ENCODE results near the gene PCDHB11. TPM values are rescaled to one million over a fixed set of nuclear protein-coding genes. Genes with fewer than 3 reads are reported as not detected.
"Not testable (repeated sequence)": the region's sequence is repeated elsewhere in the genome, so short reads cannot be mapped to it uniquely, and the experiment has no call there.

The PCDHB11 gene
- total RNA-seq, 1 experiment from 2014 or later: 0.10 TPM

- DNase-seq (ENCODE audit: low spot score): peak; percentile 72
- in situ Hi-C loops (cut with HindIII; ENCODE audit: low sequenced_read_pairs): loop anchor here (25.0 kb wide), 1 partner anchor 380 kb away; no protein-coding TSS in a partner anchor
Measured at GRCh38 chr5:141182248-141182647, 17.2 kb upstream of the PCDHB11 start, which contains the start of gene PCDHB16. Gene PCDHB16 (plus strand): TSS chr5:141182387. CDS start chr5:141182560, 173 bp downstream.

- in situ Hi-C loops (cut with HindIII; ENCODE audit: low sequenced_read_pairs): loop anchor here (25.0 kb wide), 1 partner anchor 378 kb away; no protein-coding TSS in a partner anchor
- not testable (repeated sequence) for DNase-seq (ENCODE audit: low spot score)
Measured at GRCh38 chr5:141184117-141184855, 15.1 kb upstream of the PCDHB11 start.

- in situ Hi-C loops (cut with HindIII; ENCODE audit: low sequenced_read_pairs): loop anchor here (25.0 kb wide), 1 partner anchor 375 kb away; no protein-coding TSS in a partner anchor
- DNase-seq (ENCODE audit: low spot score): peak; percentile 34
Measured at GRCh38 chr5:141186897-141187512, 12.4 kb upstream of the PCDHB11 start, which contains the start of gene PCDHB9. Gene PCDHB9 (plus strand): TSS chr5:141187161. CDS start chr5:141187319, 158 bp downstream.

- DNase-seq (ENCODE audit: low spot score): not testable (repeated sequence)
- in situ Hi-C loops (cut with HindIII; ENCODE audit: low sequenced_read_pairs): loop anchor here (25.0 kb wide), 1 partner anchor 374 kb away; no protein-coding TSS in a partner anchor
Measured at GRCh38 chr5:141188682-141189081, 10.7 kb upstream of the PCDHB11 start.

- in situ Hi-C loops (cut with HindIII; ENCODE audit: low sequenced_read_pairs): loop anchor here (25.0 kb wide), 1 partner anchor 373 kb away; no protein-coding TSS in a partner anchor
- DNase-seq (ENCODE audit: low spot score): not testable (repeated sequence)
Measured at GRCh38 chr5:141189131-141189530, 10.3 kb upstream of the PCDHB11 start.

- in situ Hi-C loops (cut with HindIII; ENCODE audit: low sequenced_read_pairs): loop anchor here (25.0 kb wide), 1 partner anchor 370 kb away; no protein-coding TSS in a partner anchor
Measured at GRCh38 chr5:141192110-141192725, 7.2 kb upstream of the PCDHB11 start, which contains the start of gene PCDHB10. Gene PCDHB10 (plus strand): TSS chr5:141192353. CDS start chr5:141192553, 200 bp downstream.

GRCh38 chr5:141194332-141194731, 5.1 kb upstream of the PCDHB11 start:
- in situ Hi-C loops (cut with HindIII; ENCODE audit: low sequenced_read_pairs): loop anchor here (25.0 kb wide), 1 partner anchor 368 kb away; no protein-coding TSS in a partner anchor
- DNase-seq (ENCODE audit: low spot score): not testable (repeated sequence)

More at GRCh38 chr5:141192110-141192725, 7.2 kb upstream of the PCDHB11 start, which contains the start of gene PCDHB10:
- DNase-seq (ENCODE audit: low spot score): peak; percentile 57

- DNase-seq (ENCODE audit: low spot score): no peak
- in situ Hi-C loops (cut with HindIII; ENCODE audit: low sequenced_read_pairs): loop anchor here (25.0 kb wide), 1 partner anchor 366 kb away; no protein-coding TSS in a partner anchor
Measured at GRCh38 chr5:141196363-141196762, 3.1 kb upstream of the PCDHB11 start.

- DNase-seq (ENCODE audit: low spot score); in situ Hi-C loops (cut with HindIII; ENCODE audit: low sequenced_read_pairs): not testable (repeated sequence)
Measured at GRCh38 chr5:141201126-141201525, 1.7 kb downstream of the PCDHB11 start.

DNA sequence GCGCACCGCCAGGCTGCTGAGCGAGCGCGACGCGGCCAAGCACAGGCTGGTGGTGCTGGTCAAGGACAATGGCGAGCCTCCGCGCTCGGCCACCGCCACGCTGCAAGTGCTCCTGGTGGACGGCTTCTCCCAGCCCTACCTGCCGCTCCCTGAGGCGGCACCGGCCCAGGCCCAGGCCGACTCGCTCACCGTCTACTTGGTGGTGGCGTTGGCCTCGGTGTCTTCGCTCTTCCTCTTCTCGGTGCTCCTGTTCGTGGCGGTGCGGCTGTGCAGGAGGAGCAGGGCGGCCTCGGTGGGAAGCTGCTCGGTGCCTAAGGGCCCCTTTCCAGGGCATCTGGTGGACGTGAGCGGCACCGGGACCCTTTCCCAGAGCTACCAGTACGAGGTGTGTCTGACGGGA, 2.2 kb downstream of the PCDHB11 start:
- in situ Hi-C loops (cut with HindIII; ENCODE audit: low sequenced_read_pairs): not testable (repeated sequence)

DNA sequence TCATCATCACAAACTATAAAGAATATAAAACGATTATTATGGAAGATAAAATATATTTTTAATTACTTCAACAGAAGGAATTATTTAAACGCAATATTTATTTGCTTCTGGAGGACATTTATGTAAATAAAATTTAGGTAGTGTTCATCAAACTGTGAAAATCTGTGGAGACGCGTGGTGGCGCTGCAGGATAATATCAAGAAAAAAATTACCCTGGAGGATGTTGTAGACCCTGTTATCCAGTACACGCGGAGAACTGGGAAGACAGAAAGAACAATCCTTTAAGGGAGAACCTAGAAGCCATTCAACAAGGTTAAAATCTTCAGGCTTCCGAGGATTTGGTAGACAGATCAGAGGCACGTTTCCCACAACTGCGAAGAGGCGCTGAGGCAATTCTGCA, 9.1 kb downstream of the PCDHB11 start, which contains the start of gene PCDHB12:
Gene PCDHB12 (plus strand): TSS at position 242 of the 400 bp plus-strand sequence. CDS start 189 bp downstream, outside the sequence.
- DNase-seq (ENCODE audit: low spot score): peak; percentile 55
- in situ Hi-C loops (cut with HindIII; ENCODE audit: low sequenced_read_pairs): no loop called here

More for the DNA sequence above, 2.2 kb downstream of the PCDHB11 start:
- DNase-seq (ENCODE audit: low spot score): not testable (repeated sequence)

GRCh38 chr5:141210281-141210680, 10.9 kb downstream of the PCDHB11 start:
- DNase-seq (ENCODE audit: low spot score); in situ Hi-C loops (cut with HindIII; ENCODE audit: low sequenced_read_pairs): not testable (repeated sequence)

- DNase-seq (ENCODE audit: low spot score); in situ Hi-C loops (cut with HindIII; ENCODE audit: low sequenced_read_pairs): not testable (repeated sequence)
Measured at GRCh38 chr5:141210849-141211248, 11.4 kb downstream of the PCDHB11 start.

DNA sequence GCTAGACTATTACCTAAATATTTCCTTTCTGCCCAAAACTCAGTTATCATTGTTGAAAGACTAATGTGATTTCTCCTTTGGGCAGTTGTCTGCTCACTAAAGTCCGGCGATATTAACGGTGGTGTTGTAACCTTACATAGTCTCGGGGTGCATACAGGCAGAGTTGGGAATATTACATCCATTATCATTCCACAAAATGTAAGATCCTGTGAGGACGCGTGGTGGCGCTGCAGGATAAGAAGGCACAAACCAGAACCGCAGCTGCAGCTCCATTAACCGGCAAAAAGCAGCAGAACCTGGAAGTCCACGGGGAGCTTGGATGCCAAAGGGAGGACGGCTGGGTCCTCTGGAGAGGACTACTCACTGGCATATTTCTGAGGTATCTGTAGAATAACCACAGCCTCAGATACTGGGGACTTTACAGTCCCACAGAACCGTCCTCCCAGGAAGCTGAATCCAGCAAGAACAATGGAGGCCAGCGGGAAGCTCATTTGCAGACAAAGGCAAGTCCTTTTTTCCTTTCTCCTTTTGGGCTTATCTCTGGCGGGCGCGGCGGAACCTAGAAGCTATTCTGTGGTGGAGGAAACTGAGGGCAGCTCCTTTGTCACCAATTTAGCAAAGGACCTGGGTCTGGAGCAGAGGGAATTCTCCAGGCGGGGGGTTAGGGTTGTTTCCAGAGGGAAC, 14.4 kb downstream of the PCDHB11 start, which contains the start of gene PCDHB13:
Gene PCDHB13 (plus strand): TSS at position 264 of the 684 bp plus-strand sequence. CDS start 205 bp downstream, at position 469.
- in situ Hi-C loops (cut with HindIII; ENCODE audit: low sequenced_read_pairs): not testable (repeated sequence)
- DNase-seq (ENCODE audit: low spot score): peak; percentile 17

DNA sequence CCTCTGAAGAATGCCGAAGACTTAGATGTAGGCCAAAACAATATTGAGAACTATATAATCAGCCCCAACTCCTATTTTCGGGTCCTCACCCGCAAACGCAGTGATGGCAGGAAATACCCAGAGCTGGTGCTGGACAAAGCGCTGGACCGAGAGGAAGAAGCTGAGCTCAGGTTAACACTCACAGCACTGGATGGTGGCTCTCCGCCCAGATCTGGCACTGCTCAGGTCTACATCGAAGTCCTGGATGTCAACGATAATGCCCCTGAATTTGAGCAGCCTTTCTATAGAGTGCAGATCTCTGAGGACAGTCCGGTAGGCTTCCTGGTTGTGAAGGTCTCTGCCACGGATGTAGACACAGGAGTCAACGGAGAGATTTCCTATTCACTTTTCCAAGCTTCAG, 15.2 kb downstream of the PCDHB11 start:
- in situ Hi-C loops (cut with HindIII; ENCODE audit: low sequenced_read_pairs); DNase-seq (ENCODE audit: low spot score): not testable (repeated sequence)

- DNase-seq (ENCODE audit: low spot score); in situ Hi-C loops (cut with HindIII; ENCODE audit: low sequenced_read_pairs): not testable (repeated sequence)
Measured at GRCh38 chr5:141215504-141215903, 16.1 kb downstream of the PCDHB11 start.

GRCh38 chr5:141216035-141216434, 16.6 kb downstream of the PCDHB11 start:
- in situ Hi-C loops (cut with HindIII; ENCODE audit: low sequenced_read_pairs): not testable (repeated sequence)

More at GRCh38 chr5:141216035-141216434, 16.6 kb downstream of the PCDHB11 start:
- DNase-seq (ENCODE audit: low spot score): not testable (repeated sequence)

Measured in G401 (cell line).